Peyer's patch (tissue), 4 donors: ENCODE results near the gene KPNA3. TPM values are rescaled to one million over a fixed set of nuclear protein-coding genes. Genes with fewer than 3 reads are reported as not detected.

ENCODE experiments used
- DNase-seq, 3 donors: peaks; one replicate each; pipeline ENCODE4 v3.0.0-alpha.2; 2017 to 2019
- H3K27ac ChIP-seq, 4 donors: fragments of 200-600 bp; sonication (generic); one replicate each; pipeline ENCODE4 v1.5.1; 2016 to 2019
- H3K27me3 ChIP-seq, 2 donors: fragments of 200-600 bp; sonication (generic); one replicate each; pipeline ENCODE4 v1.5.1; 2019
- H3K36me3 ChIP-seq, 3 donors: fragments of 200-600 bp; sonication (generic); one replicate each; pipeline ENCODE4 v1.5.1; 2016 to 2019
- H3K4me1 ChIP-seq, 4 donors: fragments of 200-600 bp; sonication (generic); one replicate each; pipeline ENCODE4 v1.5.1; 2016 to 2019
- H3K4me3 ChIP-seq, 4 donors: fragments of 200-600 bp; sonication (generic); 1 replicate in 3 of 4; 2 replicates in 1 of 4; pipeline ENCODE4 v1.5.1; 2016 to 2019; ENCODE audit warnings: mild to moderate bottlenecking in 1 of 4
- H3K9me3 ChIP-seq, 4 donors: fragments of 200-600 bp; sonication (generic); one replicate each; pipeline ENCODE4 v1.5.1; 2016 to 2019; ENCODE audit warnings: mild to moderate bottlenecking in 1 of 4
- CTCF ChIP-seq, 6 experiments: fragments of 450-650 bp in 4 of 6; fragments of 200-600 bp in 2 of 6; sonication (generic) in 1 of 6; IDR thresholded peaks; one replicate each; pipeline ENCODE4 v1.5.1; 2017 to 2019; ENCODE audit warnings: antibody characterized with exemption in 6 of 6, mild to moderate bottlenecking in 3 of 6, moderate library complexity in 1 of 6
- POLR2A ChIP-seq, 2 donors: fragments of 450-650 bp; IDR thresholded peaks; one replicate each; pipeline ENCODE4 v1.5.1; 2017; ENCODE audit warnings: antibody characterized with exemption in 2 of 2, mild to moderate bottlenecking in 2 of 2, moderate library complexity in 2 of 2
- total RNA-seq, 4 donors: library from RNA; depleted of rRNA; stranded (reverse); fragments of >200 nt; gene quantifications; one replicate each; pipeline ENCODE4 v1.1.0, GENCODE V29; 2016

The KPNA3 gene
- total RNA-seq, 4 donors from 2014 or later: 11.5 to 22.9 (median 19.8) TPM

- no peaks in the 10 kb centered on the region for H3K4me1 ChIP-seq
- no peaks in the 10 kb centered on the region for H3K9me3 ChIP-seq
- no peak for DNase-seq
- no peak overlapping the region for H3K27ac ChIP-seq
- TF ChIP-seq CTCF (IDR thresholded peaks at IDR 0.05): no peak
- TF ChIP-seq POLR2A (IDR thresholded peaks at IDR 0.05): no peak
- H3K4me3 ChIP-seq: no peak overlapping the region
- H3K27me3 ChIP-seq: no peaks in the 10 kb centered on the region
- no peaks in the 10 kb centered on the region for H3K36me3 ChIP-seq
Measured at GRCh38 chr13:49756263-49756662, 36.2 kb downstream of the KPNA3 start.

GRCh38 chr13:49754146-49754545, 38.3 kb downstream of the KPNA3 start:
- no peak for DNase-seq

GRCh38 chr13:49749848-49750247, 42.6 kb downstream of the KPNA3 start:
- no peaks in the 10 kb centered on the region for H3K4me1 ChIP-seq
- H3K9me3 ChIP-seq: no peaks in the 10 kb centered on the region
- no peak for TF ChIP-seq POLR2A (IDR thresholded peaks at IDR 0.05)
- TF ChIP-seq CTCF (IDR thresholded peaks at IDR 0.05): no peak
- DNase-seq: no peak
- no peak overlapping the region for H3K27ac ChIP-seq
- no peaks in the 10 kb centered on the region for H3K27me3 ChIP-seq
- H3K36me3 ChIP-seq: no peaks in the 10 kb centered on the region
- no peak overlapping the region for H3K4me3 ChIP-seq

More at GRCh38 chr13:49754146-49754545, 38.3 kb downstream of the KPNA3 start:
- TF ChIP-seq POLR2A (IDR thresholded peaks at IDR 0.05): no peak
- TF ChIP-seq CTCF (IDR thresholded peaks at IDR 0.05): no peak
- no peaks in the 10 kb centered on the region for H3K9me3 ChIP-seq
- H3K27ac ChIP-seq: no peak overlapping the region
- no peaks in the 10 kb centered on the region for H3K4me1 ChIP-seq
- no peak overlapping the region for H3K4me3 ChIP-seq
- H3K27me3 ChIP-seq: no peaks in the 10 kb centered on the region
- H3K36me3 ChIP-seq: no peaks in the 10 kb centered on the region

DNA sequence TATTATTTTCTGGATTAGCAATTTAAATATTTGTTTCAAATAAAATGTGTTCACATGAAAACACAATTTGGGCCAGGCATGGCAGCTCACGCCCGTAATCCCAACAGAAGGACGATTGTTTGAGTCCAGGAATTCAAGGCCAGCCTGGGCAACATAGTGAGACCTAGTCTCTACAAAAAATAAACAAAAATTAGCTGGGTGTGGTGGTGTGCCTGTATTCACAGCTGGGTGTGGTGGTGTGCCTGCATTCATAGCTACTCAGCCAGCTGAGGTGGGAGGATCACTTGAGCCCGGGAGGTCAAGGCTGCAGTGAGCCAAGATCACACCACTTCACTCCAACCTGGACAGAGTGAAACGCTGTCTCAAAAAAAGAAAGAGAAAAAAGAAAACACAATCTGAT, 46.4 kb downstream of the KPNA3 start:
- Histone ChIP-seq H3K4me3 (no peak overlapping the region), H3K27me3 (no peaks in the 10 kb centered on the region), H3K9me3 (no peaks in the 10 kb centered on the region), H3K4me1 (no peaks in the 10 kb centered on the region), H3K27ac (no peak overlapping the region), H3K36me3 (no peaks in the 10 kb centered on the region)
- DNase-seq: no peak
- TF ChIP-seq POLR2A (IDR thresholded peaks at IDR 0.05) (no peak), CTCF (IDR thresholded peaks at IDR 0.05) (no peak)

GRCh38 chr13:49740870-49741269, 51.6 kb downstream of the KPNA3 start:
- Histone ChIP-seq H3K4me1 (no peaks in the 10 kb centered on the region), H3K9me3 (no peaks in the 10 kb centered on the region), H3K27me3 (no peaks in the 10 kb centered on the region), H3K27ac (no peak overlapping the region), H3K4me3 (no peak overlapping the region), H3K36me3 (no peaks in the 10 kb centered on the region)
- no peak for DNase-seq
- TF ChIP-seq POLR2A (IDR thresholded peaks at IDR 0.05) (no peak), CTCF (IDR thresholded peaks at IDR 0.05) (no peak)
